ENCODE measurements around the gene SPDEF. TPM values are rescaled to one million over a fixed set of nuclear protein-coding genes. Genes with fewer than 3 reads are reported as not detected.
A peak's percentile ranks its signal among the peaks of the same experiment; 100 is the strongest.

The SPDEF gene
- polyA plus RNA-seq, 6 donors from 2014 or later = not detected

GRCh38 chr6:34566830-34567546, 10.9 kb upstream of the SPDEF start:
- peak overlapping the region in 2 of 6 donors; percentile 52 to 57 for H3K27ac Mint-ChIP-seq
- no peaks in the 10 kb centered on the region for H3K36me3 Mint-ChIP-seq

GRCh38 chr6:34565722-34566137, 9.6 kb upstream of the SPDEF start:
- Mint-ChIP-seq H3K4me1 (no peaks in the 10 kb centered on the region), H3K36me3 (no peaks in the 10 kb centered on the region), H3K27me3 (peaks cover 0 to 11% (median 6%) of the 10 kb centered on the region in 3 donors), H3K9me3 (peaks cover 0 to 1% (median 0%) of the 10 kb centered on the region in 7 donors), H3K4me3 (no peak overlapping the region), H3K27ac (peak overlapping the region in 1 of 6 donors; percentile 37)
- ATAC-seq (ENCODE audit: low read depth in 2 of 2) (no peak), DNase-seq (no peak)

More at GRCh38 chr6:34566830-34567546, 10.9 kb upstream of the SPDEF start:
- DNase-seq (no peak), ATAC-seq (ENCODE audit: low read depth in 2 of 2) (no peak)
- Mint-ChIP-seq H3K4me3 (no peak overlapping the region), H3K27me3 (peaks cover 0 to 11% (median 7%) of the 10 kb centered on the region in 3 donors), H3K4me1 (no peaks in the 10 kb centered on the region), H3K9me3 (peaks cover 0 to 1% (median 0%) of the 10 kb centered on the region in 7 donors)

GRCh38 chr6:34564181-34564580, 8.1 kb upstream of the SPDEF start:
- ATAC-seq (ENCODE audit: low read depth in 2 of 2) (no peak), DNase-seq (no peak)
- no peaks in the 10 kb centered on the region for H3K36me3 Mint-ChIP-seq
- no peaks in the 10 kb centered on the region for H3K9me3 Mint-ChIP-seq
- H3K27me3 Mint-ChIP-seq = peaks cover 0 to 11% (median 0%) of the 10 kb centered on the region in 3 donors
- no peaks in the 10 kb centered on the region for H3K4me1 Mint-ChIP-seq
- H3K4me3 Mint-ChIP-seq = no peak overlapping the region
- H3K27ac Mint-ChIP-seq = peak overlapping the region in 2 of 6 donors; percentile 4 to 73

- peak overlapping the region in 1 of 6 donors; percentile 53 for H3K27ac Mint-ChIP-seq
- peaks cover 0 to 3% (median 0%) of the 10 kb centered on the region in 7 donors for H3K9me3 Mint-ChIP-seq
- H3K4me1 Mint-ChIP-seq = no peaks in the 10 kb centered on the region
- no peak overlapping the region for H3K4me3 Mint-ChIP-seq
- H3K27me3 Mint-ChIP-seq = peaks cover 0 to 7% (median 0%) of the 10 kb centered on the region in 3 donors
- H3K36me3 Mint-ChIP-seq = no peaks in the 10 kb centered on the region
- no peak for ATAC-seq (ENCODE audit: low read depth in 2 of 2)
- no peak for DNase-seq
Observed at GRCh38 chr6:34563513-34563870, 7.4 kb upstream of the SPDEF start.

GRCh38 chr6:34562861-34563512, 6.9 kb upstream of the SPDEF start:
- no peak overlapping the region for H3K27ac Mint-ChIP-seq
- ATAC-seq (ENCODE audit: low read depth in 2 of 2) (no peak), DNase-seq (no peak)
- no peaks in the 10 kb centered on the region for H3K36me3 Mint-ChIP-seq
- peaks cover 0 to 7% (median 0%) of the 10 kb centered on the region in 7 donors for H3K9me3 Mint-ChIP-seq
- no peak overlapping the region for H3K4me3 Mint-ChIP-seq
- H3K4me1 Mint-ChIP-seq = no peaks in the 10 kb centered on the region
- peaks cover 0 to 2% (median 0%) of the 10 kb centered on the region in 3 donors for H3K27me3 Mint-ChIP-seq

GRCh38 chr6:34562350-34562749, 6.2 kb upstream of the SPDEF start:
- Mint-ChIP-seq H3K9me3 (peaks cover 0 to 7% (median 0%) of the 10 kb centered on the region in 7 donors), H3K4me1 (no peaks in the 10 kb centered on the region), H3K36me3 (no peaks in the 10 kb centered on the region), H3K27me3 (no peaks in the 10 kb centered on the region), H3K4me3 (peak overlapping the region in 1 of 8 donors; percentile 16), H3K27ac (no peak overlapping the region)
- ATAC-seq (ENCODE audit: low read depth in 2 of 2) = no peak
- no peak for DNase-seq

GRCh38 chr6:34561227-34561530, 5.0 kb upstream of the SPDEF start:
- no peak for DNase-seq
- Mint-ChIP-seq H3K36me3 (no peaks in the 10 kb centered on the region), H3K4me3 (no peak overlapping the region), H3K27me3 (no peaks in the 10 kb centered on the region), H3K4me1 (peaks cover 0 to 2% (median 0%) of the 10 kb centered on the region in 3 donors), H3K9me3 (peaks cover 0 to 7% (median 0%) of the 10 kb centered on the region in 7 donors), H3K27ac (no peak overlapping the region)
- ATAC-seq (ENCODE audit: low read depth in 2 of 2) = no peak

GRCh38 chr6:34560366-34561226, 4.5 kb upstream of the SPDEF start:
- no peak for DNase-seq
- Mint-ChIP-seq H3K27me3 (no peaks in the 10 kb centered on the region), H3K9me3 (peaks cover 0 to 7% (median 0%) of the 10 kb centered on the region in 7 donors), H3K4me1 (peaks cover 0 to 3% (median 0%) of the 10 kb centered on the region in 3 donors), H3K27ac (no peak overlapping the region), H3K36me3 (no peaks in the 10 kb centered on the region), H3K4me3 (no peak overlapping the region)
- no peak for ATAC-seq (ENCODE audit: low read depth in 2 of 2)

- ATAC-seq (ENCODE audit: low read depth in 2 of 2) (no peak), DNase-seq (no peak)
- Mint-ChIP-seq H3K27ac (no peak overlapping the region), H3K4me3 (peak overlapping the region in 1 of 8 donors; percentile 70), H3K9me3 (peaks cover 0 to 7% (median 0%) of the 10 kb centered on the region in 7 donors), H3K27me3 (no peaks in the 10 kb centered on the region), H3K4me1 (peaks cover 0 to 3% (median 0%) of the 10 kb centered on the region in 3 donors), H3K36me3 (no peaks in the 10 kb centered on the region)
Observed at GRCh38 chr6:34559651-34560365, 3.7 kb upstream of the SPDEF start.

- DNase-seq (no peak), ATAC-seq (ENCODE audit: low read depth in 2 of 2) (no peak)
- no peaks in the 10 kb centered on the region for H3K27me3 Mint-ChIP-seq
- H3K36me3 Mint-ChIP-seq = no peaks in the 10 kb centered on the region
- H3K4me3 Mint-ChIP-seq = no peak overlapping the region
- no peak overlapping the region for H3K27ac Mint-ChIP-seq
- H3K4me1 Mint-ChIP-seq = peaks cover 4 to 11% (median 6%) of the 10 kb centered on the region in 3 donors
- peaks cover 0 to 7% (median 0%) of the 10 kb centered on the region in 7 donors for H3K9me3 Mint-ChIP-seq
Observed at GRCh38 chr6:34558172-34558714, 2.1 kb upstream of the SPDEF start.

- H3K9me3 Mint-ChIP-seq = peaks cover 0 to 7% (median 0%) of the 10 kb centered on the region in 7 donors
- H3K36me3 Mint-ChIP-seq = no peaks in the 10 kb centered on the region
- no peak overlapping the region for H3K27ac Mint-ChIP-seq
- H3K4me3 Mint-ChIP-seq = no peak overlapping the region
- DNase-seq (no peak), ATAC-seq (ENCODE audit: low read depth in 2 of 2) (no peak)
- peaks cover 4 to 12% (median 6%) of the 10 kb centered on the region in 3 donors for H3K4me1 Mint-ChIP-seq
- peaks cover 0 to 4% (median 2%) of the 10 kb centered on the region in 3 donors for H3K27me3 Mint-ChIP-seq
Observed at GRCh38 chr6:34557228-34557627, 1.1 kb upstream of the SPDEF start.

GRCh38 chr6:34556493-34556892, 364 bp upstream of the SPDEF start:
- H3K4me3 Mint-ChIP-seq = no peak overlapping the region
- no peaks in the 10 kb centered on the region for H3K36me3 Mint-ChIP-seq
- peaks cover 0 to 7% (median 0%) of the 10 kb centered on the region in 7 donors for H3K9me3 Mint-ChIP-seq
- ATAC-seq (ENCODE audit: low read depth in 2 of 2) (no peak), DNase-seq (no peak)
- H3K4me1 Mint-ChIP-seq = peaks cover 4 to 12% (median 6%) of the 10 kb centered on the region in 3 donors
- no peak overlapping the region for H3K27ac Mint-ChIP-seq
- peaks cover 0 to 8% (median 8%) of the 10 kb centered on the region in 3 donors for H3K27me3 Mint-ChIP-seq
